ENCODE results near the gene CHML.
A peak's percentile ranks its signal among the peaks of the same experiment; 100 is the strongest.

CHML gene

GRCh38 chr1:241641773-241642592 lies 1.8 kb upstream of the CHML start:
- ChIA-PET POLR2A (interaction anchor here (0.6 kb wide), 1 partner anchor 1043 kb away, joined by 6 read pairs; no protein-coding TSS in a partner anchor), CTCF (interaction anchor here (1.2 kb wide), 1 partner anchor 192 kb away, joined by 3 read pairs; no protein-coding TSS in a partner anchor)
- no peak overlapping the region for H3K4me3 ChIP-seq (ENCODE audit: low read depth, low read length)
- TF ChIP-seq CTCF (IDR thresholded peaks at IDR 0.05; ENCODE audit: insufficient read depth, low read length, missing control alignments), result no peak
- no peak for DNase-seq (ENCODE audit: low read depth, low spot score)

GRCh38 chr1:241640867-241641622 lies 876 bp upstream of the CHML start:
- POLR2A ChIA-PET, result interaction anchor here (0.6 to 0.9 kb wide), 3 partner anchors 13 to 1042 kb away, joined by 3 to 6 read pairs (median 6); no protein-coding TSS in a partner anchor
- no peak for TF ChIP-seq CTCF (IDR thresholded peaks at IDR 0.05; ENCODE audit: insufficient read depth, low read length, missing control alignments)
- DNase-seq (ENCODE audit: low read depth, low spot score), result no peak
- no peak overlapping the region; the same call in 1 of the 2 replicates for H3K4me3 ChIP-seq (ENCODE audit: low read depth, low read length)
- CTCF ChIA-PET, result interaction anchor here (1.2 to 1.3 kb wide), 2 partner anchors 30 to 193 kb away, joined by 3 read pairs; no protein-coding TSS in a partner anchor

DNA sequence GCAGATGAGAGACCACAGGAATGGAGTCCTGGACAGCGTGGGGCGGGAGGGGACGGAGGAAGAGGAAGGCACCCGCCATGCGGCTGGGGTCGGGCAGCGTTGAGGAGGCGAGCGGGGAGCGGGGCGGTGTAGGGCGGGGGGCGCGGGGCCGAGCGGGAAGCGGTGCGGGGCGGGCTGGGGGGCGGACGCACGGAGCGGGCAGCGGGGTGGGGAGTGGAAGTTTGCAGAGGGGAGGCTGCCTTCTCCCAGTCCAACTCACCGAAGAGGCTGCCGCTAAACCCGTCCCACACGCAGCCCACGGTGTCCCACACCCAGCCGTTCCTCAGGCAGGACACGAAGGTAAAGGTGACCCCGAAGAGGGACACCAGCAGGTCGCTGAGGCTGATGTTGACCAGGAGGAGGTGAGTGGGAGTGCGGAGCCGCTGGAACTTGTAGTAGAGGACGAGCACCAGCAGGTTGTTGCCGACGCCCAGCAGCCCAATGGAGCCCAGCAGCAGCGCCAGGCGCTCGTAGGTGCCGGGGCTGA lies 483 bp downstream of the CHML start:
- peak overlapping the region; percentile 98 for H3K4me3 ChIP-seq (ENCODE audit: low read depth, low read length)
- ChIA-PET POLR2A (interaction anchor here (1.0 kb wide), 1 partner anchor 203 kb away, joined by 3 read pairs; no protein-coding TSS in a partner anchor), CTCF (interaction anchor here (0.9 to 1.5 kb wide), 5 partner anchors 10 to 196 kb away, joined by 3 to 4 read pairs (median 3); no protein-coding TSS in a partner anchor)
- no peak for DNase-seq (ENCODE audit: low read depth, low spot score)
- TF ChIP-seq CTCF (IDR thresholded peaks at IDR 0.05; ENCODE audit: insufficient read depth, low read length, missing control alignments), result no peak

DNA sequence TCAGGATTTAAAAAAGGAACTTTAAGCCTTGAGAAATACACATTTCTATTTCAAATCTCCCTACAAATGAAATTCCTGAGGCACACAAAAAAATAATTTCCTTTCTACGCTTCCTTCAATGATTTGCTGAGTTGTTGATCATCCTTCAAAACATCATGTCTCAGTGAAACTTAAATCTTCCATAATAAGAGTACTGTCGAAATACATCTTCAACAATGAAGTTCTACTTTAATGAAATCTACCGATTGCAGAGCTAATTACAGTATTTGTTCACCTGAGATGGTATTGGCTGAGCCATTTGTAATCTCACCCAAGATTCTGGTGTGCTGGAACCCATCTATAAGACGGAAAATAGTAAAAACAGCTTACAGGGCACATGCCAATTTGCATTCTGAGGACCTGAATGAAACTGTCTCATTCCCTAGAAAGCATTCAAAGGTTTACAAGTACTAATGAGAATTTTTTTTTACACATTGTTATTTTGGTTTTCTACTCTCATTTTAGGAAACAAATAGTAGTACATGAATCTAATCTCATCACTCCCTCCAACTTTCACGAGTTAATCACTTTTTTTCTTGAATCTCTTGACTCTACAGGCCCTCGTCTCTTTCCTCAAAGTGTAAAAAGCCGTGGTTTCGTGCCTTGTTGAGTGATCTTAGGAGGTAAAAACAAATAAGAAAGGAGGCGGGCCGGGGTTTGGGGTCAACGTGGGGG lies 1.1 kb downstream of the CHML start:
- ChIA-PET CTCF (interaction anchor here (0.7 to 1.5 kb wide), 4 partner anchors 10 to 204 kb away, joined by 3 to 4 read pairs (median 3); no protein-coding TSS in a partner anchor), POLR2A (no interaction called here)
- TF ChIP-seq CTCF (IDR thresholded peaks at IDR 0.05; ENCODE audit: insufficient read depth, low read length, missing control alignments), result no peak
- DNase-seq (ENCODE audit: low read depth, low spot score), result no peak
- peak overlapping the region; percentile 98 for H3K4me3 ChIP-seq (ENCODE audit: low read depth, low read length)

GRCh38 chr1:241638099-241638682 lies 2.0 kb downstream of the CHML start:
- DNase-seq (ENCODE audit: low read depth, low spot score), result no peak
- POLR2A ChIA-PET, result no interaction called here
- CTCF ChIA-PET, result interaction anchor here (0.7 to 1.5 kb wide), 5 partner anchors 9 to 205 kb away, joined by 3 to 4 read pairs (median 3); no protein-coding TSS in a partner anchor
- no peak overlapping the region for H3K4me3 ChIP-seq (ENCODE audit: low read depth, low read length)
- TF ChIP-seq CTCF (IDR thresholded peaks at IDR 0.05; ENCODE audit: insufficient read depth, low read length, missing control alignments), result no peak
